GM19351 (cell line): Measurements from ENCODE around the gene IL1R2.
"Not testable (repeated sequence)": the region's sequence is repeated elsewhere in the genome, so short reads cannot be mapped to it uniquely, and the experiment has no call there.

ENCODE experiments used
- ATAC-seq: cut with Tn5 transposase; IDR thresholded peaks from one replicate; pipeline ENCODE4 v1.9.1; 2021; ENCODE audit warnings: mild to moderate bottlenecking, moderate library complexity; ENCODE audit not compliant: unreplicated experiment

The IL1R2 gene

DNA sequence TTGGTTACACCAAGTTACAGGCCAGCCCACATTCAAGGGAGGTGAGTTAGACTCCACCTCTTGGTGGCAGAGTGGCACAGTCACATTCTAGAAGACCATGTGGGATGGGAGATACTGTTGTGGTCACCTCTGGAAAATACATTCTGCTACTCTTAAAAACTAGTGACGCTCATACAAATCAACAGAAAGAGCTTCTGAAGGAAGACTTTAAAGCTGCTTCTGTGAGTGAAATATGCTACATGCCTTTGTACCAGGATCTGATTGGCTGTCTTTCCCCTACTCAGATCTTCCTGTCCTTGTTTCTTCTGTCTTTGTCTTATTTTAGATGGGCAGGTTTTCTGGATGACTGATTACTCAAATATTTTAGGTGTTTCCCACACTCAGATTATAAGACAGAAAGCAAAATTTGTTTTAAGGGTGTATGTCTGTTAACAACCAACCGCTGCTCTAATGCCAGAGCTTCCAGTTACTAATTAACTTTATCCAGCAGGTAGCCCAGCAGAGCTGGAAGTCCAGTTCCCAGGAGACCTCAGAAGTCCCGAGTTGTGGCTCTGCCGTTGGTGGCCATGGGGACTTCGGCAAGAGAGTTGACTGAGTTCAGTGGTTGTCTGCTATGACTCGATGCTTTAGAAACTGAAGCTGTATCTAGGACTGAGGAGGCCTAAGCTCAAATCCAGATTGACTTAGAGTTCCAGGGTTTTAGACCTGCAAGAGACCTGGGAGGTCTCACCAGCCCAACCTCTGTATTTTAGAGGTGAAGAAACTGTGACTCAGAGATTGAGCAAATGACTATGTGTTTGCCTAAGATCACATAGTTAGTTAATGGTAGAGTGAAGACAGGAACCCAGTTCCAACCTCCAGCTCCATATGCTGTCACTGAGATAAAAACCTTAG lies 7.4 kb downstream of the IL1R2 start:
- ATAC-seq: peak; percentile 49

DNA sequence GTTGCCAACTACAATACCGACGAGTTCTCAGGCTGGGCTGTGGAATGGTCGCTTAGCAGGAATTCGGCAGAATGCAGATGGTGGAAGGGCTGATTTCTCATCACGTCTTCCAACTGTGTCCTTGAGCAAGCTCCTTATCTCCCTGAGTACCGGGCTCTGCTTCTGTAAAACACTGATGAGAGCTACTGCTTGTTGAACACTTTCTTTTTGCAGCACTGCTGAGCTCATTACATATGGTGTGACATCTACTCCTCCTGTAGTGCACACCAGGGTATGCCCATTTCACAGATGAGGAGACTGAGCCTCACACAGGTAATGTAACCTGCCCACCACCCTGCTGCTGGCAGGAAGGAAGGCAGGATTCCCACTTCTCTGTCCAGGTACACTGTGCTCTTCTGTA lies 8.3 kb downstream of the IL1R2 start:
- no peak for ATAC-seq

DNA sequence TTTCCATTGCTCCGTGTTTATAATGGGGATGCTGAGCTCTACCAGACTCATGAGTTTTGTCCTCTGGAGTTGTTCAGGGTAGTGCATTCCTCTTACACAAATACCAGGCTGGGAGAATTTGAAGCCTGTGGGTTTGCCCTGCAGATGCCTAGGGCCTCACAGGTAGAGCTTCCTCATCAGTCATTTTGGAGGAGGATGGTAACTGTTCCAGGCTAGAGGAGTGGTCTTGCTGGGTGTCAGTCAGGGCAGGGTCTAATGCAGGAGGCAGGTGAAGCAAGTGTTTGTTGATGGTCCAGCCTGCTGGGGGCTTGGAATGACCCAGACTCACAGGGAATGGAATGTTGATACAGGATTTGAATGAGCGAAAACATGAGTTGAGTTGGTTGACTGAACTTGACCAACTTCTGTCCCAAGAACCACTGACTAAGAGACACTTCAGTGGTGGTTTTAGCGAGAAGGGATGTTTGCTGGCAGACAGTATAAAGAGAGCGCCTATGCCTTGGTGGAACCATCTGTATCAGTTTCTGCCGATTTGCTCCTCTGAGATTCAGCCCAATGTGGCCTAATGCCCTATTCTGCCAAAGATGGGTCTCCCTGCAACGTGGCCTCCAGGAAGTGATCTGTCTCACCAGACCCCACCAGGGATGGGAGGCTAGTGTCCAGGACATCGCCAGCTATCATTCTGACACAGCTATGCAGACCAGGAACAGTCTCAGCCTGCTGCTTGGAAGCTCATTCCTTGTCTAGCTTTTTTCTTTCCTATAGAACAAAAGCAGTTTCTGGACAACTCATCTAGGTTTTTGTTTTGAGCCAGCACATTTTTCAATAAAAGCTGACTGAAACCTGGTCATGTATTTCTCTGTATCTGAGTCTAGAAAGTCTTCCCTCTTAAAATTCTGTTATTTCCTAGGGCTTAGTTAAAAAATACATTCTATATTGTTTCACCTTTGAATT lies 9.3 kb downstream of the IL1R2 start:
- no peak for ATAC-seq

DNA sequence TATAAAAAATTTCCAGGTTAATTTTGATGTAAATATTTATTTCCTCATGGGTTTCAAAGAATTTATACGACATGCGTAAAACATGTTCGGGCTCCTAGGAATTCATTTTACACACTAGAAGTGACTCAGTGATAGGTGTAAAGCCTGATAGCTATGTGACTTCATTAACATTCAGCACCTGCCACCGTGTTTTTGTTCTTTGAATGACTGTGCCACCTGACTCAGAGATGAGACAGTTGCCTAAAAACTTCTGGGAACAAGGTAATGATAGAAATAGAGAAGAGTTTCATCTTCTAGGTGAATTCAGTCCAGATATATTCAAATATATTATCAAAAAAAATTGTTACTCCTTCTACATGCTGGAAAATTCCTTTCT lies 10.0 kb downstream of the IL1R2 start:
- ATAC-seq: no peak

DNA sequence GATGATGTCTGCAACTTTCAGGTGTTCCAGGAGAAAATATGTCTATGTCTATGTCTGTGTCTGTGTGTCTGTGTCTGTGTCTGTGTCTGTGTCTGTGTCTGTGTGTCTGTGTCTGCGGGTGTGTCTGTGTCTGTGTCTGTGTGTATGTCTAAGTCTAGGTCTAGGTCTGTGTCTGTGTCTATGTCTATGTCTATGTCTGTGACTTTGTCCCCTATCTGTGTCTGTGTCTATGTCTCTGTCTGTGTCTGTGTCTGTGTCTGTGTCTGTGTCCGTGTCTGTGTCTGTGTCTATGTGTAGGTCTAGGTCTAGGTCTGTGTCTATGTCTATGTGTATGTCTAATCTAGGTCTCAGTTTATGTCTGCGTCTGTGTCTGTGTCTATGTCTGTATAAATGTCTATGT lies 10.5 kb downstream of the IL1R2 start:
- ATAC-seq: no peak

DNA sequence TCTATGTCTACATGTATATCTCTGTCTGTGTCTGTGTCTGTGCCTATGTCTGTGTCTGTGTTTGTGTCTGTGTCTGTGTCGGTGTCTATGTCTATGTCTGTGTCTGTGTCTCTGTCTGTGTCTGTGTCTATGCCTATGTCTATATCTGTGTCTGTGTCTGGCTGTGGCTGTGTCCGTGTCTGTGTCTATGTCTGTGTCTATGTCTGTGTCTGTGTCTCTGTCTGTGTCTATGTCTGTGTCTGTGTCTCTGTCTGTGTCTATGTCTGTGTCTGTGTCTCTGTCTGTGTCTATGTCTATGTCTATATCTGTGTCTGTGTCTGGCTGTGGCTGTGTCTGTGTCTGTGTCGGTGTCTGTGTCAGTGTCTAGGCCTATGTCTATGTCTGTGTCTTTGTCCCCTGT lies 11.1 kb downstream of the IL1R2 start:
- ATAC-seq: not testable (repeated sequence)

DNA sequence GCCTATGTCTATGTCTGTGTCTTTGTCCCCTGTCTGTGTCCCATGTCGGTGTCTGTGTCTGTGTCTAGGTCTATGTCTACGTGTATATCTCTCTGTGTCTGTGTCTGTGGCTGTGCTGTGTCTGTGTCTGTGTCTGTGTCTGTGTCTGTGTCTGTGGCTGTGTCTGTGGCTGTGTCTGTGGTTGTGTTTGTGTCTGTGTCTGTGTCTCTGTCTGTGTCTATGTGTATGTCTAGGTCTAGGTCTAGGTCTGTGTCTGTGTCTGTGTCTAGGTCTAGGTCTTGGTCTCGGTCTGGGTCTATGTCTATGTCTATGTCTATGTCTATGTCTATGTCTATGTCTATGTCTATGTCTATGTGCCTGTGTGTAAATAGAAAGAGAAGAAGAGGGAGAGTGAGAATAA lies 11.9 kb downstream of the IL1R2 start:
- ATAC-seq: no peak

DNA sequence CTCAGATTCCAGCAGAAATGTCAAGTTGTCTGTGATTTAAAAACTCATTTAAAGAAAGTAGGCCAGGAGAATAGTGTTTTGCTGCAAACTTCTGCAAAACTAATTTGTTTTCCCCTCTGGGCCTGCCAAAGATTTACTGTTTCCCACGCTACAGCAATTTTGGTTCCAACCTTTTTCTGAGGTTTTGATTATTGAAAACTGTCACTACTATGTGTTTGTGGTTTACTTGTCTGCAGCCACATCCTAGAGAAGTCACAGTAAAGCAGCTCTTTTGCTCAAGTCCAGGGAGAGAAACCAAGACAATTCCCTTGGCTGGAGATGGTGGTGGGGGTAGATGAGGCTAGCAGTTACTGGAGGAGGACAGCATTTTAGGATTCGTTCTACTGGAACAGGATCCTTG lies 12.8 kb downstream of the IL1R2 start:
- ATAC-seq: no peak

DNA sequence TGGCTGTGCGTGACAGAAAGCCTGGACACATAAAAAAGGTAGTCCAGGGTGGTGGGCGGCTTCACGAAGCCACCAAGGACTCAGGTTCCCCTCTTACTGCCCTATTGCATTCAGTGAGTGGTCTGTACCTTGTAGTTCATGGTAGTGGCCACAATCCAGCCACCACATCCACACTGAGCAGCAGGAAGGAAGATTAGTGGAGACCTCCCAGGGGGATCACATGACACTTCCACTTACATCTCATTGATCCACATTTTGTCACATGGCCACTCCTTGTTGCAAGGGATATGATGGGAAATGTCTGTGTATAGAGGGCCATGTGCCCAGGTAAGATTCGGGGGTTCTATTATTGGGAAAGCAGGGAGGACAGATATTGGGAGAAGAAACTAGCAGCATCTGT lies 13.7 kb downstream of the IL1R2 start:
- no peak for ATAC-seq

DNA sequence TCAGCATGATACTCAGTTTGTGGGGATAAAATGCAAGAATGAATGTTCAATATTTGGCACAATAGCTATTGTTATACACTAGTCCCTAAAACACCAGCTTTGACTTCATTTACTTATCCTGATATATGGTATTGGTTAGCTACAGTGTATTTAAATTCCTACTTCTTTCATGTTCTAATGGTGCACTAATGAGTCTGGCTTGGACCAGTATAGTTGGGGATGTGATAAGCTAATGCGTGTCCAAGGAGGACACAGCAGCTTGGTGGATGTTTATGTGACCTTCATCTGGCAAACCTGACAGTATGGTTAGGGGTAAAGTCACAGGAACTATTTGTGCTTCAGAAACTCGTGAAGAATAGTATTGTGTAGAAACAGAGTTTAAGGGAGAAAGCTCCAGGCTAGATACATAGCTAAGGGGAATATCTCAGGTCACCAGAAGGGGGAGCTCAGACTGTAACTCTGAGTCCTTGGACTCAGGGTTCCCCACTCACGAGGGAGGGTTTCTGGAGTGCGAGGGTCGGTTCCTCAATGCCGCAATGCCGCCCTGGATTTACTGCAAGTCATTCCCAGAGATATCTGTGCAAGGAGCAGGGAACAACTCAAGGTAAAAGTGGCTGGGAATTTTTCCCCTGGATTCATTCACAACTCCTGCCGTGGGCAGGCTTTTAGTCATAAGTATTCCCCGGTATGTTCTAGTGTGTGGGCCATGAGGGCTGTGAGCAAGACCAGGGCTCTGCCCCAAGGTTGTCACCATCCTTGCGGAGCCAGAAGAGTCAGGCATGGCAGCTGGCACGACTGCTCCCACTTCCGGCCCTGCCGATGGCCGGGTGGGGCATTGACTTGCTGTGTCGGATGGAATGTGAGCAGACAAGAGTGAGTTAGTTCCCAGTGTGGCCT lies 14.5 kb downstream of the IL1R2 start:
- ATAC-seq: no peak

DNA sequence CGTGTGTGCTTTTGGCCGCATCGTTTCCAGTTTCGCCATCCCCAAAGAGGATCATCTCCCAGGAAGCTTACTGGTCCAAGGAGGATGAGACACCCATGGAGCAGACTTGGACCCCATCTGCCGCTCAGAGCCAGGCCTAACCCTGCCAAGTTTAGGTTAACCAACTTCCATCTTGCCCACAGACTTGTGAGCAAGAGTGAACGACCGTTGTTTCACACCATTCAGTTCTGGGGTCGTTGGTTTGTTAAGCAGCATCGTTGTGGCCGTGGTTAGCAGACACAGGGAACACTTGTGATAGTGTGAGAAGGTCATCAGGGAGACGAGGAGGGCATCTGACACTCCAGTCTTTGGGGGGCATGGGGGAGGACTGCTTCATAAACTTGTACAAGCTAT lies 15.1 kb downstream of the IL1R2 start:
- ATAC-seq: no peak

DNA sequence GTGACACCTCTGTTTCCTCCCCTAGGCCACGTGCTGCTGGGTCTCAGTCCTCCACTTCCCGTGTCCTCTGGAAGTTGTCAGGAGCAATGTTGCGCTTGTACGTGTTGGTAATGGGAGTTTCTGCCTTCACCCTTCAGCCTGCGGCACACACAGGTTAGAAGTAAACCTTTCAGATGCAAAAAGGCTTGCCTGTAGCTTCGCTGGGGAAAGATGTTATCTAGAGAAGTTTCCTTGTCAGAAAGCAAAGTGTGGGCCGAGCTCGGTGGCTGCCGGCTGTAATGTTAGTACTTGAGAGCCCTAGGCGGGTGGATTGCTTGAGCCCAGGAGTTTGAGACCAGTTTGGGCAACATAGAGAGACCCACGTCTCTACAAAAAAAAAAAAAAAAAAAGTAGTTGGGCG lies 16.7 kb downstream of the IL1R2 start:
- ATAC-seq: no peak

DNA sequence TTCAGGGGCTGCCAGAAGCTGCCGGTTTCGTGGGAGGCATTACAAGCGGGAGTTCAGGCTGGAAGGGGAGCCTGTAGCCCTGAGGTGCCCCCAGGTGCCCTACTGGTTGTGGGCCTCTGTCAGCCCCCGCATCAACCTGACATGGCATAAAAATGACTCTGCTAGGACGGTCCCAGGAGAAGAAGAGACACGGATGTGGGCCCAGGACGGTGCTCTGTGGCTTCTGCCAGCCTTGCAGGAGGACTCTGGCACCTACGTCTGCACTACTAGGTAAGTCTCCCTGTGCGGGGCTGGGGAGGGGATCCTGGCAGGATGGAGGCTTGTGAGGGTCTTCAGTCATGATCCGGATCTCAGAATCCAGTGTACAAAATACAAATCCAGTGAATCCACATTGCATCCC lies 17.8 kb downstream of the IL1R2 start:
- ATAC-seq: no peak

DNA sequence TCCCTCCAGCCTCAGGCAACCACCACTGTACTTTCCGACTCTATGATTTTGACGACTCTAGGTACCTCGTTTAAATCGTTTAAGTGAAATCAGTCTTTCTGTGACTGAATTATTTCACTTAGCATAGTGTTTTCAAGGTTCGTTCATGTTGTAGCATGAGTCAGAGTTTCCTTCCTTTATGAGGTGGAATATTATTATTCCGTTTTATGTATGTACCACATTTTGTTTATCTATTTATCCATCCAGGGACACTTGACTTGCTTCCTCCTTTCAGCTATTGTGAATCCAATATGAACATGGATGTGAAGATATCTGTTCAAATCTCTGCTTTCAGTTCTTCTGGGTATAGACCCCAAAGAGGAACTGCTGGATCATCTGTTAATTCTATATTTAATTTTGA lies 19.1 kb downstream of the IL1R2 start:
- ATAC-seq: no peak

DNA sequence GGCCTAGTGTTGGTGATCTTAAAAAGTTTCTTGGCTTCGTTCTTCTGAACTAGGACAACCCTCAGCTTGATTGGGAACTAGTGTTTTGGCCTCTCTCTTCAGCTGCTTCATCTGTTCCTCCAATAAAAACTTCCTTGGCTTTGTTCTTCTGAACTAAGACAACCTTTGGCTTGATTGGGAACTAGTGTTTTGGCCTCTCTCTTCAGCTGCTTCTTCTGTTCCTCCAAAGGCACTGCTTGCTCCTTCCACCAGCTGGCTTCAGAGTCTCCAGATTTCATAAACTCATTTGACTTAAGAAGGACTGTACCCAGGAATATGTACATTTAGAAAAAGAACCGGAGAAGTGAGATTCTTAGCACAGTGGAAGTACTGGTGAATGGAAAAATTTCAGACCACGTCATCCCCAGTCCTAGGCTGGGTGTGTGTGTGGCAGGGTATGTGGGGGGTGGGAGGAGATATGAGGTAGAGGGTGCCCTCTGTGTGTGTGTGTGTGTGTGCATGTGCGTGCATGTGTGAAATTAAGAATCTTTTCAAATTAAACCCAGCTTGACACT lies 20.4 kb downstream of the IL1R2 start:
- ATAC-seq: no peak

DNA sequence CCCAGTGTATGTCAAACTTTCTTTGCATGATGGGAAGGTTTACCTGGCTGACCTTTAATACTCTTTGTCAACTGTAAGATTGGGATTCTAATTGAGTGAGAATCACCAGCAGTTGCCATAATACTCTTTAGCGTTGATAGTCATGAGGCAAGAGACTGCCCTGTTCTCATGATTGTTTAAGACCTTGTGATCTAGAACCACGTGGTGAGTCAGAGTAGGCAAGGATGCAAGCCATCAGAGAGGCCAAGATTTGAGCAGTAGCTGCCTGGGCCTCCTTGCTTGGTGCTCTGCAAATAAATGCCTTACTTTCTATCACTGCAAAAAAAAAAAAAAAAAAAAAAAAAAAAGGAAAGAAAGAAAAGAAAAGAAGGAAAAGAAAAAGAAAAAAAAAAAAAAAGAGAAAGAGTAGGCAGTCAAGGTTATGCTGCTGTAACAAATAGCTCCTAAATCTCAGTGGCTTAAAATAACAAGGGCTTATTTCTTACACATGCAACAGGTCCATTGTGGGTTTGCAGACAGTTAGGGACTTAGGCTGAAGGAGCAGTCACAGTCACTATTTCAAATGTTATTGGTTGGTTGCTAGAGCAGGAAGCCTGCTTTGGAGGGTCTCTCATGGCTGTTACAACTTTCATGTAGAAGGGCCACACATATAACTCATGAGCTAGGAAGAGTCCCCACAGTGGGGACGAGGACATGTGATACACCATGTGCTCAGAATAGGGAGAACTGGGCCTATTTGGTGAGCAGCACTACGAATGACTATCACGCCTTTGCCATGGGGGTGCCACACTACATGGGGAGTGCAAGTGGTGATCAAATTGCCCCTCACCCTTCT lies 21.7 kb downstream of the IL1R2 start:
- no peak for ATAC-seq

DNA sequence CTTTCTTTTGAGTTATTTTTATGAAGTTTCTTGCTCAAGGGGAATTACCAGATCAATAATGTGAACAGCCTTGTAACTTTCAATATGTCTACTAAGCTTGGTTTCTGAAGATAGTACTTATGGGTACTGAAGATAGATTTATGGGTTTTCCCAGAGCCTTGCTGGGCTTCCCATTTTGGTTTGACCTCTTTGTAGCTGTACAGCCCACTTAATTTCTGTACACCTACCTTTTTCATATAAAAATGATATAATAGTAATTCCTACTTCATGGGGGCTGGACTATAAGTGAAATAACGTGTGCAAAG lies 22.2 kb downstream of the IL1R2 start:
- no peak for ATAC-seq

DNA sequence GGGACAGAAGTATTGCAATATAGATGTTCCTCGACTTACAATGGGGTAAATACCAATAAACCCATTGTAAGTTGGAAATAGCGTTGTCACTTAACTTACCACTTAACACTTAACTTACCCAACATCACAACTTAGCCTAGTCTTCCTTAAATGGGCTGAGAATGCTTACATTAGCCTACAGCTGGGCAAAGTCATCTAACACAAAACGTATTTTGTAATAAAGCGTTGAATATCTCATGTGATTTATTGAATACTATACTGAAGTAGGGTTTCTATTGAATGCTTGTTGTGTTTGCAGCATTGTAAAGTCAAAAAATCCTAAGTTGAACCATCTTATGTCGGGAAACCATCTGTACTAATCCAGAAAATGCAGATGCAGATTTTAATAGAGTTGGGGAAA lies 23.6 kb downstream of the IL1R2 start:
- ATAC-seq: no peak

DNA sequence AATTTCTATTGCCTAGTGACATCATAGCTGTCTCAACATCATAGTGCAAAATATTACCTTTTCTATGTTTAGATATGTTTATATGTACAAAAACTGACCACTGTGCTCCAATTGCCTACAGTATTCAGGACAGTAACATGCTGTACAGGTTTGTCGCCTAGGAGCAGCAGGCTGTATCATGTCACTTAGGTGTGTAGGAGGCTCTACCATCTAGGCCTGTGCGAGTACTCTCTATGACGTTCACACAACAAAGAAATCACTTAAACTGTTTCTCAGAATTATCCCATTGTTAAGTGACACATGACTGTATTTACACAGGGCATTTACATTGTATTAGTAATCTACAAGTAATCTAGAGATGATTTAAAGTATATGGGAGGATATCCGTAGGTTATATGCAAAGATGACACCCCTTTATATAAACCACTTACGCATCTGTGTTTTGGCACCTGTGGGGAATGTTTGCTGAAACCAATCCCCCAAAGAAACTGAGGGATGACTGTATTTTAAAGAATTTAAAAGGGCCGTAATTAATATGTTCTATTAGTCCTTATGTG lies 24.7 kb downstream of the IL1R2 start:
- ATAC-seq: no peak
